Stimulated activated CD8-positive, alpha-beta memory T cell treated with anti-CD3 and anti-CD28 coated beads, Interleukin-15, amount 100 ng/mL, for 1 hour (primary cell): ENCODE data around the gene ZBTB7C.

Experiments
- DNase-seq: peaks from one replicate; pipeline ENCODE4 v3.0.0-alpha.2; 2020; ENCODE audit warnings: low read depth

Gene ZBTB7C

GRCh38 chr18:48137374-48138081, 271.7 kb downstream of the ZBTB7C start:
- DNase-seq: no peak

GRCh38 chr18:48136827-48137373, 272.3 kb downstream of the ZBTB7C start:
- DNase-seq: no peak

DNA sequence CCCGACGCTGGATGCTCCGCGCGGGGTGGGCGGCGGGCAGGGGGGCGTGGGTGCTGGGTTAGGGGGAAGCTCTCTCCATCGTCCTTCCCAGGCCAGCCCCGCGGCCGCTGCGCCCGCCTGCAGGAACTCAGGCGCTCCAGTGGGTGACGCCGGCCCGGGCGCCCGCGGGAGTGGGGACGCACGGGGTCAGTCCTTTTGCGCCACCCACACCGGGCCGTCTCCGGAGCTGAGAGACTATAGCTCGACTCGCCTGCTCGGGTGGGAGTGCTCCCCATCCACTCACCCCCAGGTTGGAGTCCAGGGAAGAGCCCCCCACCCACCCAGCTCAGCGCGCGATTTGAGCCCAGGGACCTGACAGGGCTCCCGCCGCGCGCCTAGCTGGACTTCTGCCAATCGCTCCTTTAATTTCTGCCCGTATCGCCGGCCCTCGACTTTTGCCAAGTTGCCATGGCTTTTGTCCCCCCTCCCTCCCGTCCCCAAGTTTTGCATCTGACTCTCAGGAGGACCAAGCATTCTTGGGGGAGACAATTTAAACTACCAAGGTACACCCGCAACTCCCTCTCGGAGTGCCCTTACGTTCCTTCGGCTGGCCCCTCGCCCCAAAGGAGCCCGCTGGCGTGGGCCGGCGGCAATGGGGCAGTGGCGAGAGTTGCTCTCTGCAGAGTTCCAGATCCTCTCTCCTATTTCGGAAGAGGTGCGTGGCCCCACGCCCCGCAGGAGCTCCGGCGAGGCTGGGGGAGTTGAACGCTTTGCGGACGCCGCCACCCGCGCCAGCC, 272.9 kb downstream of the ZBTB7C start:
- no peak for DNase-seq

- no peak for DNase-seq
Measured at GRCh38 chr18:48135436-48135966, 273.7 kb downstream of the ZBTB7C start.

DNA sequence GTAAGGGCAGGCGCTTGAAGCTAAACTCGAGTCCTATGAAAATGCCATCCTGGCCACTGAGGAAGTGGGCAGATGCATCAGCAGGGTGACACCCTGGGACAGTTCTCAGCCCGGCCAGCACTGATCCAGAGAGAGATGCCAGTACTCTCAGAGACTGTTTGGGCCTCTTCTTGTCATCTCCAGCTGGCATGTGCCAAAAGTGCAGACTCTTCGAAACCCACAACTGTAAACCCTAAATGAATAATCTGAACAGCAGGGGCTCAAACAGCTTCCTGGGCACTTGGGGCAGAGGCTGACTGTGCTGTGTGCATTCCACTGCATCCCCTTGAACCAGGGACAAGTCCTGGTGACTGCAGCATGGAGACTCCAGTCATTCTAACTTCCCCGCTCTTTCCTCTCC, 274.6 kb downstream of the ZBTB7C start:
- DNase-seq: no peak

DNA sequence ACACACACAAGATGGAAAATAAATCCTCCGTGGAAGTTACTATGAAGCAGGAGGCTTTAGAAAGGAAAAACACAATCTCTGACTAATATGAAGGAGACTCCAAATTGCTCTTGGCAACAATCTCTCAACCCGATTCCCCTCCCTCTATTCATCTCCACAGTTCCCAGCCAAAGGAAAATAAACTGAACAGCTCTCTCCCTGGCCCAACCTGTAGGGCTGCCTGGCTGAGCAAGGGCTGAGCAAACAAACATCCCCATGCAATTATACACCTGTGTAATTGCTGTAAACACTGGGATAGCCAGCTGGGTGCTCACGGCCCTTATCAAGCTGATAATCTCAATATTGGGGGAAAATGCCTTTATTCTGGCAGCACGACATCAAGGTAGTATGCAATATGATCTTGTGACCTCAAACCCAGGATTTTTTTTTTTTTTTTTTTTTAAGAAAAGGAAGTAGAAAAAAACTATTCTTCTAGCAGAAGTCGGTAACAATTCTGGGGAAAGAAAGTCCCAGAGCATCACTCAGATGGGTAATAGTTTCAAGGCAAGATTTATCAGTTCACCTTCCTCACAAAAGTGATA, 275.4 kb downstream of the ZBTB7C start:
- no peak for DNase-seq

- DNase-seq: no peak
Measured at GRCh38 chr18:48132797-48133655, 276.2 kb downstream of the ZBTB7C start.

DNA sequence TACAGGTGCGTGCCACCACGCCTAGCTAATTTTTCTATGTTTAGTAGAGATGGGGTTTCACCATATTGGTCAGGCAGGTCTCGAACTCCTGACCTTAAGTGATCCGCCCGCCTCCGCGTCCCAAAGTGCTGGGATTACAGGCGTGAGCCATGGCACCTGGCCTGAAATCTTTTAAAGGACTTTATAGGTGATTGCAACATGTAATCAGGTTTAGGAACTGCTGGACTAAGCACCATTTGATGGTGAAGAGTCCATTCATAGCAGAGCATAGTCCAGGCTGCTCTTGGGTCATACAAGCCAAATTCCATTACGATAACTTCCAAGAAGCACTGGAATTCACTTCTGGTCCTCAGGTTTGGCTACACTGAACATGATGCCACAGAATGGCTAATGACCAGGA, 278.1 kb downstream of the ZBTB7C start:
- no peak for DNase-seq

- no peak for DNase-seq
Measured at GRCh38 chr18:48129621-48130082, 279.5 kb downstream of the ZBTB7C start.

GRCh38 chr18:48127606-48128005, 281.6 kb downstream of the ZBTB7C start:
- no peak for DNase-seq

- no peak for DNase-seq
Measured at GRCh38 chr18:48126240-48126639, 282.9 kb downstream of the ZBTB7C start.

DNA sequence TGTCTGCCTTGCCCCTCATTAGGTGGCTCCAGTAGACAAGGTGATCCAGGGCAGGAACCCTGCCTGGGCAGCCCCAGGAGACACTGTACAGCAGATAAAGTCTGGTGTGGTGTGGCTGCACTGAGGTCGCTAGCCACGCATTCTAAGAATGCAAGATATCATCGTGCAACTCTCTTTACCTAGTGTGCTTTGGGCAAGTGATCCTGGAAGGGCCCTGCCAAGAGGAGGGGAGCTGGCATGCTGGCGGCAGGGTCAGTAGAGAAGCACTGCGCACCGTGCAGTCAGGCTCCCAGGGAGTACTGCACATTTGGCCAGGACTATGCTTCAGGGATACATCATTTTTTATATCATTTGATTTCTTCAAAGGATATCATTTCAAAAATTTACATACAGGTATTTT, 283.5 kb downstream of the ZBTB7C start:
- no peak for DNase-seq

GRCh38 chr18:48124857-48125626, 284.1 kb downstream of the ZBTB7C start:
- no peak for DNase-seq

DNA sequence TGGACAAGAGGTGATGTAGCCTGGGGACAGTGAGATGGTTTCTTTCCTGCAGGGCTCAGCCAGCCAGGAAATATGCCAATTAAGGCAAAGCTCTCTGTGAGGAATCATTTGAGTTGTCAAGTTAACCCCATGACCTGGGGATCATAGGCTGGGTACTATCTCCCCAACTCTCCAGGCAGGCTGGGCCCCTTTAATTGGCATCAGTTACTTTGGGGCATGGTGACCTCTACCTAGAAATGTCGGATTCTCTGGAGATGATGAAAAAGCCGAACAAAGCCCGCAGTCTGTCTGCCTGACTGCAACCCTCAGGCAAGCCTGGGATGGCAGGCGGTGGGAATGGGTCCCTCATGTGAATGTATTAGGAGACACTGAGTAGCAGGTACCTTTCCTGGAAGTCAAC, 285.2 kb downstream of the ZBTB7C start:
- no peak for DNase-seq

- no peak for DNase-seq
Measured at GRCh38 chr18:48123324-48123723, 285.9 kb downstream of the ZBTB7C start.

GRCh38 chr18:48122816-48123215, 286.4 kb downstream of the ZBTB7C start:
- no peak for DNase-seq

- no peak for DNase-seq
Measured at GRCh38 chr18:48122376-48122775, 286.8 kb downstream of the ZBTB7C start.

DNA sequence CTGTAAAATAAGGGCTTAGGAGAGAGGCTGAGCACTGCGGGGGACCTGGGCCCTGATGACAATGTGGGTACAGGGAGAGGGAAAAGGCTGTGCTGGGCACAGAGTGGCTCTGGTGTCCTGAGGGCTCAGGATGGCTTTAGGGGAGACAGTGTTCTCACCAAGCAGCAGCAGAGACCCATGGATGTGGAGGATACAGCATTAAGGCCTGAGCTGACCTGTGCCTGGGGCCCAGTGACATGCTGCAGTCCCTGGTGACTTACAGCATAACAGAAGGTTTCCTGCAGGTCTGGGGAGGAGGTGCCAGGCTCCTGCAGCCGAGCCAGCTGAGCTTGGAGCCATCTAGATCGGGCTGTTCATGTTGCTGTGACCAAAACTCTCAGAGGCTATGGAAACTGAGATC, 287.4 kb downstream of the ZBTB7C start:
- no peak for DNase-seq

DNA sequence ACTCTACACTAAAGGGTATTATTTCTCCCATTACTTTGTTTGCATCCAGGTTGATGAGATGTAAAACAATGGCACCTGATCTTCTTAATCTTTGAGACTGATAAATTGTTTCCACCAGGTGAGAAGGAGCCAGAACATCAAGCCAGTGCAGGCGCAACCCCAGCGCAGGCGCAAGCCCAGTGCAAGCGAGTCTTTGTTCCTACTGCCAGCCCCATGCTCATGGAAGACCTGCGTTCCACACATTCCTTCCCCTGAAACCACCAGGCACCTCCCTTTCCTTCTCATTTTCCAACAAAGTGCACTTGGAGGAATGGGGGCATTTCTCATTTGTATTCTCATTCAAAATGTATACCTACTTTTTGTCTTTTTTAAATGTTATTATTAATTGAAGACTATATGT, 290.0 kb downstream of the ZBTB7C start:
- no peak for DNase-seq

DNA sequence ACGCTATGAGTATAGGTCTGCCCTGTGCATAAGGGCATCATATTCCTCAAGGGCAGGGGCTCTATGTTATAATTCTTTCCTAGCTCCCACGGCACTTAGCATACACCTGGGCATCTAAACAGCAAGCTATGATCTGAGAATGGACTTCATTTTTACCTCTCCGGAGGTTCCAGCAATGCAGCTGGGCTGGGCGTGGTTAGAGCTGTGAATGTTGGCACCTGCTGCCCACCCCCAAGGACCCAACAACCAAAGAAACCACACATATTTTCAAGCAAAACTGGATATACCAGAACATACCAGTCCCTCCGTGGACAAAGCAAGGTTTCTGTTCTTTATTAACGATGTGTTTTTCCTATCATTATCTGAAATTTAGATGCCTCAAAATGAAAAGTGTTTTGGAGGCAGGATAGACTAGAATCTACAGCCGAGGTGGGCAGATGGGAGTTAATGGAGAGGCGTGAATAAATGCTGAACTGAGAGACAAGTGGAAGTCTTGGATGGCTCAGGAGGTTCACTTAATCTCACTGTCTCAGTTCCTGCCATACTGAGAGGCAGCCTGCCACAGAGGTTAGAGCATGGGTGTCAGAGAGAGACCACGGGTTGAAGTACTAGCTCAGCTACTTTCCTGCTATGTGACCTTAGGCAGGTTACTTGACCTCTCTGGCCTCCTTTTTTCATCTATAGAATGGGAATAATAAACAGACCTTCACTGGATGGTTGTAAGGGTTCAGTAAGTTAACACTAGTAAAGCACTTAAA, 292.1 kb downstream of the ZBTB7C start:
- no peak for DNase-seq
